ENCODE data around the gene POLR3A. TPM values are rescaled to one million over a fixed set of nuclear protein-coding genes. Genes with fewer than 3 reads are reported as not detected.

The POLR3A gene
- polyA plus RNA-seq, 1 of the 3 experiments (the other 2 are of a cell fraction), result 10.8 TPM

DNA sequence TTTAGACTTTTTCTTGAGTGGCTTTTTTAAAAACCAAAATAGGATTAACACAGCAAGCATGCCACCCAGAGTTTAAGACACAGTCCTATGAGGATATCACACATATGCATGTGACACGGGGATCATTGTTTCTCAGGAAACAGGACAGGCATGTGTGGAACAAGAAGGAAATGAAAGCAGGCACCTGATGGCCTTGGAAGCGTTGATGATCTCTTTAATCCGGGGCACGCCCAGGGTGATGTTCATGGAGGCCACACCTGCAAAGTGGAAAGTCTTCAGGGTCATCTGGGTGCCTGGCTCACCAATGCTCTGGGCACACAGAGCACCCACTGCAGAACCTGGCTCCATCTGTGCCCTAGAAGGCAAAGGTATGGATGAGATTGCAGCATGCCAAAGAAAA is 44.3 kb downstream of the POLR3A start:
- no peaks in the 10 kb centered on the region for H3K27me3 ChIP-seq (ENCODE audit: insufficient read depth)
- WGBS (ENCODE audit: low lambda C conversion rate), result 86% methylated on average over 4 of the region's 4 CpGs
- H3K79me2 ChIP-seq (ENCODE audit: insufficient read depth), result no peaks in the 10 kb centered on the region; the same call in 1 of the 2 replicates
- no peaks in the 10 kb centered on the region for H3K9me3 ChIP-seq
- no peak for TF ChIP-seq TCF12 (IDR thresholded peaks at IDR 0.05)
- TF ChIP-seq NRF1 (IDR thresholded peaks at IDR 0.05; ENCODE audit: low read depth, low read length), result no peak
- TF ChIP-seq FOXJ3 (CRISPR knock-in tag; IDR thresholded peaks at IDR 0.05), result no peak
- no peak for TF ChIP-seq FOXM1 (IDR thresholded peaks at IDR 0.05; ENCODE audit: low read depth)
- TF ChIP-seq, protein P1, sequence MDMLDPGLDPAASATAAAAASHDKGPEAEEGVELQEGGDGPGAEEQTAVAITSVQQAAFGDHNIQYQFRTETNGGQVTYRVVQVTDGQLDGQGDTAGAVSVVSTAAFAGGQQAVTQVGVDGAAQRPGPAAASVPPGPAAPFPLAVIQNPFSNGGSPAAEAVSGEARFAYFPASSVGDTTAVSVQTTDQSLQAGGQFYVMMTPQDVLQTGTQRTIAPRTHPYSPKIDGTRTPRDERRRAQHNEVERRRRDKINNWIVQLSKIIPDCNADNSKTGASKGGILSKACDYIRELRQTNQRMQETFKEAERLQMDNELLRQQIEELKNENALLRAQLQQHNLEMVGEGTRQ (IDR thresholded peaks at IDR 0.05; ENCODE audit: borderline replicate concordance, low read depth, low read length), result no peak
- TF ChIP-seq, protein P2, sequence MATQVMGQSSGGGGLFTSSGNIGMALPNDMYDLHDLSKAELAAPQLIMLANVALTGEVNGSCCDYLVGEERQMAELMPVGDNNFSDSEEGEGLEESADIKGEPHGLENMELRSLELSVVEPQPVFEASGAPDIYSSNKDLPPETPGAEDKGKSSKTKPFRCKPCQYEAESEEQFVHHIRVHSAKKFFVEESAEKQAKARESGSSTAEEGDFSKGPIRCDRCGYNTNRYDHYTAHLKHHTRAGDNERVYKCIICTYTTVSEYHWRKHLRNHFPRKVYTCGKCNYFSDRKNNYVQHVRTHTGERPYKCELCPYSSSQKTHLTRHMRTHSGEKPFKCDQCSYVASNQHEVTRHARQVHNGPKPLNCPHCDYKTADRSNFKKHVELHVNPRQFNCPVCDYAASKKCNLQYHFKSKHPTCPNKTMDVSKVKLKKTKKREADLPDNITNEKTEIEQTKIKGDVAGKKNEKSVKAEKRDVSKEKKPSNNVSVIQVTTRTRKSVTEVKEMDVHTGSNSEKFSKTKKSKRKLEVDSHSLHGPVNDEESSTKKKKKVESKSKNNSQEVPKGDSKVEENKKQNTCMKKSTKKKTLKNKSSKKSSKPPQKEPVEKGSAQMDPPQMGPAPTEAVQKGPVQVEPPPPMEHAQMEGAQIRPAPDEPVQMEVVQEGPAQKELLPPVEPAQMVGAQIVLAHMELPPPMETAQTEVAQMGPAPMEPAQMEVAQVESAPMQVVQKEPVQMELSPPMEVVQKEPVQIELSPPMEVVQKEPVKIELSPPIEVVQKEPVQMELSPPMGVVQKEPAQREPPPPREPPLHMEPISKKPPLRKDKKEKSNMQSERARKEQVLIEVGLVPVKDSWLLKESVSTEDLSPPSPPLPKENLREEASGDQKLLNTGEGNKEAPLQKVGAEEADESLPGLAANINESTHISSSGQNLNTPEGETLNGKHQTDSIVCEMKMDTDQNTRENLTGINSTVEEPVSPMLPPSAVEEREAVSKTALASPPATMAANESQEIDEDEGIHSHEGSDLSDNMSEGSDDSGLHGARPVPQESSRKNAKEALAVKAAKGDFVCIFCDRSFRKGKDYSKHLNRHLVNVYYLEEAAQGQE (IDR thresholded peaks at IDR 0.05; ENCODE audit: low read depth, low read length), result no peak
- no peak for TF ChIP-seq MEF2A (IDR thresholded peaks at IDR 0.05; ENCODE audit: borderline replicate concordance, low read depth)
- TF ChIP-seq, protein P3, sequence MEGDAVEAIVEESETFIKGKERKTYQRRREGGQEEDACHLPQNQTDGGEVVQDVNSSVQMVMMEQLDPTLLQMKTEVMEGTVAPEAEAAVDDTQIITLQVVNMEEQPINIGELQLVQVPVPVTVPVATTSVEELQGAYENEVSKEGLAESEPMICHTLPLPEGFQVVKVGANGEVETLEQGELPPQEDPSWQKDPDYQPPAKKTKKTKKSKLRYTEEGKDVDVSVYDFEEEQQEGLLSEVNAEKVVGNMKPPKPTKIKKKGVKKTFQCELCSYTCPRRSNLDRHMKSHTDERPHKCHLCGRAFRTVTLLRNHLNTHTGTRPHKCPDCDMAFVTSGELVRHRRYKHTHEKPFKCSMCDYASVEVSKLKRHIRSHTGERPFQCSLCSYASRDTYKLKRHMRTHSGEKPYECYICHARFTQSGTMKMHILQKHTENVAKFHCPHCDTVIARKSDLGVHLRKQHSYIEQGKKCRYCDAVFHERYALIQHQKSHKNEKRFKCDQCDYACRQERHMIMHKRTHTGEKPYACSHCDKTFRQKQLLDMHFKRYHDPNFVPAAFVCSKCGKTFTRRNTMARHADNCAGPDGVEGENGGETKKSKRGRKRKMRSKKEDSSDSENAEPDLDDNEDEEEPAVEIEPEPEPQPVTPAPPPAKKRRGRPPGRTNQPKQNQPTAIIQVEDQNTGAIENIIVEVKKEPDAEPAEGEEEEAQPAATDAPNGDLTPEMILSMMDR (IDR thresholded peaks at IDR 0.05), result no peak
- TF ChIP-seq POLR2AphosphoS5 (IDR thresholded peaks at IDR 0.05; ENCODE audit: low read depth, low read length), result no peak
- TF ChIP-seq RAD21 (IDR thresholded peaks at IDR 0.05; ENCODE audit: low read length), result no peak
- TF ChIP-seq TAF1 (IDR thresholded peaks at IDR 0.05; ENCODE audit: borderline replicate concordance, low read depth, low read length), result no peak
- no peak for TF ChIP-seq TEAD4 (IDR thresholded peaks at IDR 0.05; ENCODE audit: borderline replicate concordance, insufficient read depth)
- no peak for TF ChIP-seq GABPA (IDR thresholded peaks at IDR 0.05; ENCODE audit: low read depth)
- no peak for TF ChIP-seq EP300 (IDR thresholded peaks at IDR 0.05; ENCODE audit: borderline replicate concordance in 1 of 2, low read depth in 1 of 2, low read length in 1 of 2)
- no peak for TF ChIP-seq NFIC (IDR thresholded peaks at IDR 0.05; ENCODE audit: borderline replicate concordance)
- no peak for TF ChIP-seq GATA2 (CRISPR knock-in tag; IDR thresholded peaks at IDR 0.05)
- no peak for TF ChIP-seq JUND (IDR thresholded peaks at IDR 0.05)
- peaks cover 19 to 28% of the 10 kb centered on the region in 2 experiments; a peak in 3 of 4 replicates for H3K4me1 ChIP-seq (ENCODE audit: control insufficient read depth in 1 of 2, insufficient read depth in 2 of 2, low read depth in 1 of 2, low read length in 1 of 2)
- H3K36me3 ChIP-seq (replicated peaks in 1 of 2; ENCODE audit: control insufficient read depth in 1 of 2, insufficient read depth in 2 of 2, low read length in 1 of 2), result peaks cover 68 to 83% of the 10 kb centered on the region in 2 experiments
- DNase-seq, result no peak
- POLR2A ChIA-PET, result no interaction called here
- peak overlapping the region; percentile 86 to 89 for H3K27ac ChIP-seq (ENCODE audit: low read depth in 2 of 2, low read length in 1 of 2)
- no peaks in the 10 kb centered on the region for H4K20me1 ChIP-seq (ENCODE audit: insufficient read depth)
- H3K4me2 ChIP-seq, result no peak overlapping the region
- H3K9ac ChIP-seq, result no peak overlapping the region
- no peaks in the 10 kb centered on the region for H3K9me2 ChIP-seq
- H3K4me3 ChIP-seq (ENCODE audit: low read depth in 2 of 2, low read length in 1 of 2), result no peak overlapping the region
- H2AFZ ChIP-seq (ENCODE audit: low read depth), result no peak overlapping the region
- CTCF ChIA-PET, result no interaction called here
- peaks cover 27% of the 10 kb centered on the region for H3F3A ChIP-seq (replicated peaks; ENCODE audit: insufficient read depth)

Data from SK-N-SH (cell line).